ENCODE measurements around the gene AGTPBP1. TPM values are rescaled to one million over a fixed set of nuclear protein-coding genes. Genes with fewer than 3 reads are reported as not detected.

Gene AGTPBP1
- total and polyA plus RNA-seq, 7 donors, result 3.9 to 25.9 (median 19.6) TPM

- 73 to 87% (median 85%) methylated on average over 4 of the region's 4 CpGs for WGBS, 3 donors
- ATAC-seq, result no peak
- no peak for DNase-seq
- Histone ChIP-seq H3K4me3 (no peak overlapping the region), H3K9me3 (no peaks in the 10 kb centered on the region), H3K27me3 (ENCODE audit: insufficient read depth in 3 of 3, low read length in 2 of 3) (peaks cover 0 to 3% (median 0%) of the 10 kb centered on the region in 3 donors), H3K27ac (no peak overlapping the region), H3K36me3 (ENCODE audit: insufficient read depth in 1 of 2, low read depth in 1 of 2) (no peaks in the 10 kb centered on the region), H3K4me1 (no peaks in the 10 kb centered on the region)
- intact Hi-C loops (cut with DNase I), result loop anchor here in 1 of 2 donors (5.0 kb wide), 1 partner anchor 104 kb away; no protein-coding TSS in a partner anchor
- TF ChIP-seq CTCF (IDR thresholded peaks at IDR 0.05), result peak; percentile 10
Observed at GRCh38 chr9:85508616-85509015, 233.1 kb downstream of the AGTPBP1 start.

- intact Hi-C loops (cut with DNase I), result loop anchor here in 1 of 2 donors (5.0 kb wide), 1 partner anchor 107 kb away; no protein-coding TSS in a partner anchor
- no peak for TF ChIP-seq CTCF (IDR thresholded peaks at IDR 0.05)
Observed at GRCh38 chr9:85505612-85506011, 236.1 kb downstream of the AGTPBP1 start.

GRCh38 chr9:85502815-85503655 lies 238.7 kb downstream of the AGTPBP1 start:
- ATAC-seq (no peak), DNase-seq (no peak)
- Histone ChIP-seq H3K4me3 (no peak overlapping the region), H3K4me1 (no peaks in the 10 kb centered on the region), H3K27ac (no peak overlapping the region), H3K9me3 (peaks cover 11% of the 10 kb centered on the region), H3K36me3 (ENCODE audit: insufficient read depth in 1 of 2, low read depth in 1 of 2) (no peaks in the 10 kb centered on the region), H3K27me3 (ENCODE audit: insufficient read depth in 3 of 3, low read length in 2 of 3) (no peaks in the 10 kb centered on the region)
- intact Hi-C loops (cut with DNase I), result no loop called here
- TF ChIP-seq CTCF (IDR thresholded peaks at IDR 0.05), result no peak
- WGBS, 3 donors, result 82 to 87% (median 83%) methylated on average over 4 of the region's 4 CpGs

More at GRCh38 chr9:85505612-85506011, 236.1 kb downstream of the AGTPBP1 start:
- 72 to 80% (median 74%) methylated on average over 7 of the region's 7 CpGs for WGBS, 3 donors
- DNase-seq (no peak), ATAC-seq (no peak)
- Histone ChIP-seq H3K27ac (no peak overlapping the region), H3K27me3 (ENCODE audit: insufficient read depth in 3 of 3, low read length in 2 of 3) (peaks cover 0 to 3% (median 0%) of the 10 kb centered on the region in 3 donors), H3K9me3 (no peaks in the 10 kb centered on the region), H3K36me3 (ENCODE audit: insufficient read depth in 1 of 2, low read depth in 1 of 2) (no peaks in the 10 kb centered on the region), H3K4me1 (no peaks in the 10 kb centered on the region), H3K4me3 (no peak overlapping the region)

- no peak overlapping the region for H3K4me3 ChIP-seq
- ATAC-seq (no peak), DNase-seq (no peak)
- peaks cover 11% of the 10 kb centered on the region for H3K9me3 ChIP-seq
- no peak overlapping the region for H3K27ac ChIP-seq
- H3K36me3 ChIP-seq (ENCODE audit: insufficient read depth in 1 of 2, low read depth in 1 of 2), result no peaks in the 10 kb centered on the region
- intact Hi-C loops (cut with DNase I), result no loop called here
- 71 to 97% (median 97%) methylated on average over 1 of the region's 1 CpG for WGBS, 3 donors
- H3K4me1 ChIP-seq, result no peaks in the 10 kb centered on the region
- TF ChIP-seq CTCF (IDR thresholded peaks at IDR 0.05), result no peak
- no peaks in the 10 kb centered on the region for H3K27me3 ChIP-seq (ENCODE audit: insufficient read depth in 3 of 3, low read length in 2 of 3)
Observed at GRCh38 chr9:85501882-85502281, 239.9 kb downstream of the AGTPBP1 start.
